ENCODE data around the gene ELOVL3.

ELOVL3 gene

DNA sequence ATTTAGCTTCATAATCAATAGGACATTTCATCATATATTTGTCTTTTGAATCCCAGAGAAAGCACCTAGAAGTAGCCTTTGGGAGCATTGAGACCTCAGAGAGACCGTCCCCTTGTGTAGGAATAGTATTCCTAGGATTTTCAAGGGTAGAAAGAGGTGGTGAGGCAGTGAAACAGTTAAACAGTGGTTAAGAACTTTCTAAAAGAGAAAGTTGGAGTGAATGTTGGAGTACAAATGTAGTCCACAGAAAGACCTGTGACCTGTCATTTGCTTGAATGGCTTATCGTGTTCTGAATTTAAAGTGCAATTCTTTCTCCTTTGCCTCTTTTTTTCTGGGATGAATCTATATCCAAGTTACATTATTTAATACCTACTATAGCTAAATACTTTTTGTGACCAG lies 49.2 kb downstream of the ELOVL3 start:
- Histone ChIP-seq H3K4me2 (ENCODE audit: low read length) (no peak overlapping the region), H3K27ac (ENCODE audit: low read depth, low read length, poor library complexity, severe bottlenecking) (no peak overlapping the region), H3K79me2 (ENCODE audit: insufficient read depth, low read length) (no peaks in the 10 kb centered on the region; the same call in 1 of the 2 replicates), H3K9me2 (ENCODE audit: low read depth, low read length) (no peaks in the 10 kb centered on the region), H3K4me3 (ENCODE audit: low read depth, low read length, poor library complexity, severe bottlenecking) (no peak overlapping the region), H2AFZ (ENCODE audit: low read length) (no peak overlapping the region), H3K4me1 (ENCODE audit: insufficient read depth, low read length, severe bottlenecking) (peaks cover 4% of the 10 kb centered on the region), H4K20me1 (ENCODE audit: insufficient read depth, low read length) (no peaks in the 10 kb centered on the region), H3K36me3 (ENCODE audit: insufficient read depth, low read length) (no peaks in the 10 kb centered on the region), H3K9ac (ENCODE audit: low read length) (no peak overlapping the region), H3K27me3 (ENCODE audit: insufficient read depth, low read length) (no peaks in the 10 kb centered on the region), H3K9me3 (ENCODE audit: low read length) (no peaks in the 10 kb centered on the region), H3F3A (ENCODE audit: insufficient read depth, low read length) (no peaks in the 10 kb centered on the region)
- no peak for TF ChIP-seq EZH2 (IDR thresholded peaks at IDR 0.05; ENCODE audit: borderline replicate concordance, low read length)
- TF ChIP-seq, protein P1, sequence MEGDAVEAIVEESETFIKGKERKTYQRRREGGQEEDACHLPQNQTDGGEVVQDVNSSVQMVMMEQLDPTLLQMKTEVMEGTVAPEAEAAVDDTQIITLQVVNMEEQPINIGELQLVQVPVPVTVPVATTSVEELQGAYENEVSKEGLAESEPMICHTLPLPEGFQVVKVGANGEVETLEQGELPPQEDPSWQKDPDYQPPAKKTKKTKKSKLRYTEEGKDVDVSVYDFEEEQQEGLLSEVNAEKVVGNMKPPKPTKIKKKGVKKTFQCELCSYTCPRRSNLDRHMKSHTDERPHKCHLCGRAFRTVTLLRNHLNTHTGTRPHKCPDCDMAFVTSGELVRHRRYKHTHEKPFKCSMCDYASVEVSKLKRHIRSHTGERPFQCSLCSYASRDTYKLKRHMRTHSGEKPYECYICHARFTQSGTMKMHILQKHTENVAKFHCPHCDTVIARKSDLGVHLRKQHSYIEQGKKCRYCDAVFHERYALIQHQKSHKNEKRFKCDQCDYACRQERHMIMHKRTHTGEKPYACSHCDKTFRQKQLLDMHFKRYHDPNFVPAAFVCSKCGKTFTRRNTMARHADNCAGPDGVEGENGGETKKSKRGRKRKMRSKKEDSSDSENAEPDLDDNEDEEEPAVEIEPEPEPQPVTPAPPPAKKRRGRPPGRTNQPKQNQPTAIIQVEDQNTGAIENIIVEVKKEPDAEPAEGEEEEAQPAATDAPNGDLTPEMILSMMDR (IDR thresholded peaks at IDR 0.05; ENCODE audit: low read length), result no peak

DNA sequence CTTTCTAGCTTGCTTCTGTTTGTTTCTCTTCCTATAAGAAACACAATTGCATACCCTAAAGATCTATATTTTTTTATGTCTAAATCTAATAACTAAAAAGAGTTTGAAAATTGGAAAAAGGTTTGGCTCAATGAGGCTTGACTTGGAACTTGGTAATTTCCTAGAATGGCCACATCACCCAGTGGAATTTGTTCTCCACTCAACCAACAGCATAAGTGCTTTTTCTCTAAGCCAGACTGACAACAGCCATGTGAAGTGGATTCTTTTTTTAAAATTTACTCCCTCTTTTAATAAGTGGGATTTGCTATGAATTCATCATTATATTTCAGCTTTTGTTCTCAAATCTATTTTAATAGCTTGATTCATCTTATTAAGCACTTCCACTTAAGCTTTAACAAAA lies 53.0 kb downstream of the ELOVL3 start:
- Histone ChIP-seq H3K79me2 (ENCODE audit: insufficient read depth, low read length) (no peaks in the 10 kb centered on the region), H3K9me3 (ENCODE audit: low read length) (no peaks in the 10 kb centered on the region), H3K4me3 (ENCODE audit: low read depth, low read length, poor library complexity, severe bottlenecking) (no peak overlapping the region), H3K4me2 (ENCODE audit: low read length) (no peak overlapping the region), H3K4me1 (ENCODE audit: insufficient read depth, low read length, severe bottlenecking) (peaks cover 13% of the 10 kb centered on the region), H3K9ac (ENCODE audit: low read length) (no peak overlapping the region), H3K9me2 (ENCODE audit: low read depth, low read length) (no peaks in the 10 kb centered on the region), H3K27me3 (ENCODE audit: insufficient read depth, low read length) (no peaks in the 10 kb centered on the region), H4K20me1 (ENCODE audit: insufficient read depth, low read length) (no peaks in the 10 kb centered on the region), H3K27ac (ENCODE audit: low read depth, low read length, poor library complexity, severe bottlenecking) (no peak overlapping the region), H3F3A (ENCODE audit: insufficient read depth, low read length) (no peaks in the 10 kb centered on the region), H3K36me3 (ENCODE audit: insufficient read depth, low read length) (no peaks in the 10 kb centered on the region), H2AFZ (ENCODE audit: low read length) (no peak overlapping the region)
- TF ChIP-seq, protein P1 (IDR thresholded peaks at IDR 0.05; ENCODE audit: low read length), result no peak
- TF ChIP-seq EZH2 (IDR thresholded peaks at IDR 0.05; ENCODE audit: borderline replicate concordance, low read length), result no peak
